SHP77 (cell line): ENCODE measurements around the gene KRT74.

ENCODE experiments used
- DNase-seq, 2 experiments: peaks; one replicate each; lab custom pipeline; 2025; lab: John Stamatoyannopoulos, UW

KRT74 gene

GRCh38 chr12:52573743-52574142 lies at the start of gene KRT74:
Gene KRT74 (minus strand): TSS chr12:52573843. CDS start chr12:52573777, 66 bp downstream.
- DNase-seq, result no peak

GRCh38 chr12:52622349-52622748 lies 48.7 kb upstream of the KRT74 start:
- DNase-seq, result no peak

- no peak for DNase-seq
Observed at GRCh38 chr12:52618866-52619265, 45.2 kb upstream of the KRT74 start.

GRCh38 chr12:52618216-52618615 lies 44.6 kb upstream of the KRT74 start, which contains the start of gene KRT73:
Gene KRT73 (minus strand): TSS chr12:52618559. CDS start chr12:52618524, 35 bp downstream.
- DNase-seq, result no peak

GRCh38 chr12:52617403-52617785 lies 43.8 kb upstream of the KRT74 start:
- DNase-seq, result no peak

- DNase-seq, result no peak
Observed at GRCh38 chr12:52616680-52617402, 43.2 kb upstream of the KRT74 start.

- DNase-seq, result no peak
Observed at GRCh38 chr12:52615912-52616311, 42.3 kb upstream of the KRT74 start.

GRCh38 chr12:52615208-52615868 lies 41.7 kb upstream of the KRT74 start:
- no peak for DNase-seq

GRCh38 chr12:52614381-52615207 lies 41.0 kb upstream of the KRT74 start:
- no peak for DNase-seq

GRCh38 chr12:52613384-52614030 lies 39.9 kb upstream of the KRT74 start:
- DNase-seq, result no peak

- no peak for DNase-seq
Observed at GRCh38 chr12:52612431-52613383, 39.1 kb upstream of the KRT74 start.

- no peak for DNase-seq
Observed at GRCh38 chr12:52611080-52611468, 37.4 kb upstream of the KRT74 start.

- DNase-seq, result no peak
Observed at GRCh38 chr12:52608826-52609630, 35.4 kb upstream of the KRT74 start.

GRCh38 chr12:52608161-52608560 lies 34.5 kb upstream of the KRT74 start:
- DNase-seq, result no peak

GRCh38 chr12:52607314-52607713 lies 33.7 kb upstream of the KRT74 start:
- no peak for DNase-seq

GRCh38 chr12:52606581-52607218 lies 33.1 kb upstream of the KRT74 start:
- DNase-seq, result no peak

GRCh38 chr12:52606096-52606495 lies 32.5 kb upstream of the KRT74 start:
- DNase-seq, result no peak

GRCh38 chr12:52605542-52605941 lies 31.9 kb upstream of the KRT74 start:
- DNase-seq, result no peak

- DNase-seq, result no peak
Observed at GRCh38 chr12:52604859-52605258, 31.2 kb upstream of the KRT74 start.

GRCh38 chr12:52603314-52603713 lies 29.7 kb upstream of the KRT74 start:
- DNase-seq, result no peak
